Measurements from ENCODE around the gene GLI3. TPM values are rescaled to one million over a fixed set of nuclear protein-coding genes. Genes with fewer than 3 reads are reported as not detected.
A peak's percentile ranks its signal among the peaks of the same experiment; 100 is the strongest.

Gene GLI3
- total and polyA plus RNA-seq, 2 donors from 2014 or later, result 0.92 to 11.1 TPM

- Histone ChIP-seq H3K9me3 (ENCODE audit: control insufficient read depth in 2 of 3, insufficient read depth in 1 of 3, low read length in 3 of 3) (no peaks in the 10 kb centered on the region), H3K9ac (ENCODE audit: low read length in 3 of 3) (no peak overlapping the region), H3K27ac (ENCODE audit: low read depth in 2 of 2, low read length in 2 of 2) (no peak overlapping the region), H3K36me3 (ENCODE audit: control insufficient read depth in 2 of 3, insufficient read depth in 3 of 3, low read length in 3 of 3) (no peaks in the 10 kb centered on the region), H3K27me3 (ENCODE audit: control insufficient read depth, insufficient read depth, low read length) (no peaks in the 10 kb centered on the region), H3K4me3 (ENCODE audit: low read length in 3 of 3) (no peak overlapping the region), H3K4me1 (ENCODE audit: control insufficient read depth in 2 of 3, insufficient read depth in 2 of 3, low read depth in 1 of 3, low read length in 3 of 3) (no peaks in the 10 kb centered on the region)
- no peak for TF ChIP-seq CTCF (IDR thresholded peaks at IDR 0.05; ENCODE audit: borderline replicate concordance, extremely low read depth, insufficient read depth)
- DNase-seq, result peak in 1 of 5 donors; percentile 8
- FAIRE-seq, result no peak
- intact Hi-C loops (cut with DNase I), result no loop called here
These were observed 311.1 kb downstream of the GLI3 start for GRCh38 chr7:41925946-41926345.

GRCh38 chr7:41924796-41925195 is 312.2 kb downstream of the GLI3 start:
- Histone ChIP-seq H3K9ac (ENCODE audit: low read length in 3 of 3) (no peak overlapping the region), H3K4me3 (ENCODE audit: low read length in 3 of 3) (no peak overlapping the region), H3K27ac (ENCODE audit: low read depth in 2 of 2, low read length in 2 of 2) (no peak overlapping the region), H3K9me3 (ENCODE audit: control insufficient read depth in 2 of 3, insufficient read depth in 1 of 3, low read length in 3 of 3) (no peaks in the 10 kb centered on the region), H3K36me3 (ENCODE audit: control insufficient read depth in 2 of 3, insufficient read depth in 3 of 3, low read length in 3 of 3) (no peaks in the 10 kb centered on the region), H3K27me3 (ENCODE audit: control insufficient read depth, insufficient read depth, low read length) (no peaks in the 10 kb centered on the region), H3K4me1 (ENCODE audit: control insufficient read depth in 2 of 3, insufficient read depth in 2 of 3, low read depth in 1 of 3, low read length in 3 of 3) (no peaks in the 10 kb centered on the region)
- FAIRE-seq, result no peak
- TF ChIP-seq CTCF (IDR thresholded peaks at IDR 0.05; ENCODE audit: borderline replicate concordance, extremely low read depth, insufficient read depth), result no peak
- no peak for DNase-seq
- intact Hi-C loops (cut with DNase I), result no loop called here

- Histone ChIP-seq H3K9me3 (ENCODE audit: control insufficient read depth in 2 of 3, insufficient read depth in 1 of 3, low read length in 3 of 3) (no peaks in the 10 kb centered on the region), H3K27ac (ENCODE audit: low read depth in 2 of 2, low read length in 2 of 2) (no peak overlapping the region), H3K4me1 (ENCODE audit: control insufficient read depth in 2 of 3, insufficient read depth in 2 of 3, low read depth in 1 of 3, low read length in 3 of 3) (no peaks in the 10 kb centered on the region), H3K9ac (ENCODE audit: low read length in 3 of 3) (no peak overlapping the region), H3K27me3 (ENCODE audit: control insufficient read depth, insufficient read depth, low read length) (no peaks in the 10 kb centered on the region), H3K36me3 (ENCODE audit: control insufficient read depth in 2 of 3, insufficient read depth in 3 of 3, low read length in 3 of 3) (no peaks in the 10 kb centered on the region), H3K4me3 (ENCODE audit: low read length in 3 of 3) (no peak overlapping the region)
- no peak for TF ChIP-seq CTCF (IDR thresholded peaks at IDR 0.05; ENCODE audit: borderline replicate concordance, extremely low read depth, insufficient read depth)
- no peak for DNase-seq
- no peak for FAIRE-seq
- intact Hi-C loops (cut with DNase I), result no loop called here
These were observed 314.6 kb downstream of the GLI3 start for GRCh38 chr7:41922373-41922772.

- no peak for TF ChIP-seq CTCF (IDR thresholded peaks at IDR 0.05; ENCODE audit: borderline replicate concordance, extremely low read depth, insufficient read depth)
- no peak overlapping the region for H3K27ac ChIP-seq (ENCODE audit: low read depth in 2 of 2, low read length in 2 of 2)
- no peak overlapping the region for H3K4me3 ChIP-seq (ENCODE audit: low read length in 3 of 3)
- no peaks in the 10 kb centered on the region for H3K27me3 ChIP-seq (ENCODE audit: control insufficient read depth, insufficient read depth, low read length)
- FAIRE-seq (no peak), DNase-seq (no peak)
- intact Hi-C loops (cut with DNase I), result no loop called here
- no peaks in the 10 kb centered on the region for H3K36me3 ChIP-seq (ENCODE audit: control insufficient read depth in 2 of 3, insufficient read depth in 3 of 3, low read length in 3 of 3)
- H3K9ac ChIP-seq (ENCODE audit: low read length in 3 of 3), result no peak overlapping the region
- H3K4me1 ChIP-seq (ENCODE audit: control insufficient read depth in 2 of 3, insufficient read depth in 2 of 3, low read depth in 1 of 3, low read length in 3 of 3), result no peaks in the 10 kb centered on the region
- H3K9me3 ChIP-seq (ENCODE audit: control insufficient read depth in 2 of 3, insufficient read depth in 1 of 3, low read length in 3 of 3), result no peaks in the 10 kb centered on the region
These were observed 315.5 kb downstream of the GLI3 start for GRCh38 chr7:41921453-41921981.

Data from kidney (tissue), 14 donors.